NCI-H1436 (cell line): ENCODE results near the gene ZCCHC3.
A peak's percentile ranks its signal among the peaks of the same experiment; 100 is the strongest.

Source experiments
- DNase-seq: peaks from one replicate; lab custom pipeline; 2025; lab: John Stamatoyannopoulos, UW

ZCCHC3 gene

DNA sequence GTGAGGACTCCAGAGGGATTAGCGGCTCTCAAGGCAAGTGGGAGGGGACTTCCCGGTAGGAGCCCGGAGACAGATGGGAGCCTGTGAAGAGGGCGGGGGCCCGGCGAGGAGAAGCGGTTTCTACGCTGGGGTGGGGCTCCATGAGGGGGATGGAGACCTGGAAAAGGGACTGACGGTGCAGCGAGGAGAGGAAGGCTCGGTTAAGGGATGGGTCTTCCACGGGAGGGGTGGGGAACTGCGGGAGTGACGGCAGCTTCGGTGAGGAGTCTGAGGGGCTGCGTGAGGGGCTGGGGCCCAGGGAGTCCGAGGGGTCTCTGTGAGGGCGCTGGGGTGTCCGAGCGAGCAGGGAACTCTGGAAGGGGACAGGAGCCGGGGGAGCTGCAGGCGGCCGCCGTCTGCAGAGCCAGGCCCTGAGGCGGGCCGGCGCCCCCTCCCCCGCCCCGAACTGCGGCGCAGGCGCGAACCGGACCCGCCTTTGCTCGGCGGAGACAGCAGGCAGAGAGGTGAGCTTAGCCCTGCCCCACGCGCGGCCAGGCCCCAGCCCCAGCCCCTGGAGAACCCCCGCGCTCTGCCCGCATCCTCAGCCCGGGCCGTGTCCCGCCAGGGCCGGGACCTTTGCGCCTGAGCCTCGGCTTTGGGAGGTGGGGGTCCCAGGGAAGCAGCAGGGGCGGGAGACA, 49.4 kb downstream of the ZCCHC3 start, which contains the start of gene NRSN2:
Gene NRSN2, plus strand, starts transcription at position 472 of the 677 bp plus-strand sequence. CDS start 2,533 bp downstream, outside the sequence.
- DNase-seq = peak; percentile 37

DNA sequence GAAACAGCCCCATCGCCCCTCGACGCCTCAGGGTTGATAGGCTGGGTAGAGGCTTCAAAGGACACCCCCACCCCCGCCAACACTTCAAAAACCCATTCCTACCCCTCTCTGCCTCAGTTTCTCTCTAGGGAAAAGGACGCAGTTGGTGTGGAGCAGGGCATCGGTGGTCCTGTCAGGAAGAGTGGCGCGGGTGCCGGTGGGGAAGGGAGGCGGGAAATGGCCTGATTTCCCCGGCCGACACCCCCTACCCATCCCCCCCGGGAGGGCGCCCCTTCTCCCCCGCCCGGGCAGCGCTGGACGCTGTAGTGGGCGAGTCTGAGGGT, 49.9 kb downstream of the ZCCHC3 start:
- DNase-seq = no peak

DNA sequence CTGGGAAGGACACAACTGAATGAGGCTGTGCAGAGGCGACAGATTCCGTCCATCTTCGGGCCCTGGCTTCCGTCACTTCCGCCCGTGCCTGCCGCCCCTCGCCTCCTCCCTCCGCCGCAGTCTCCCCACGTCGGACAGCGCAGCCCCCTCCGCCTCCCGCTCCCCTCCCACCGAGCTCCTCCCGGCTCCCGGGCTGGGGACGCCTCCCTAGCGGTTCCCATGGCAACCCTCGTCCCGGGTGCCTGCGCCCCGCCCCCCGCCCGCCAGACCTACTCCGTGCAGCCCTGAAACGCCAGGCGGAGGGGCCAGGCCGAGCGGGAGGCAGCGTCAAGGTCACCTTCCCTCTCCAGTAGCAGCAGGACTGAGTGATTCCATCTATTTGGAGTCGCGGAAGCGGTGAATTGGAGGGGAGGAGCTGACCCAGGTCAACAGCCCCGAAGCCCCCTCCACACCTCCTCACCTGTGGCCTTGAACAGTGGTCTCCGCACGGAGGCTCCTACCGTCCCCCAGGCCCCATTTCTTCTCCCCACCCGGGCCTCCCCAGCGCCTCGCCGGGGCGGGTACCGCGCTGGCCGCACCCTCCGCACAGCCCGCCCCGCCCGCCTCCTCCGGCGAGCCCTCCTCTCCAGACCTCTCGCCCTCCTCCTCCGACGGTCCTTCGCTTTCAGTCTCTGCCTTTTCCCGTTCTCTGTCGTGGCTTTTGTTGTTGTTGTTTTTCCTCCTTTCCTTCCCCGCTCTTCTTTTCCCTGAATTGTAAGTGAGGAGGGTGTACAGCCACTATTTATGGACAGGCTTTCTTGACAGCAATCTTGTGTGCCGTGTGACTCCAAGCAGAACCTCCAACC, 50.5 kb downstream of the ZCCHC3 start:
- peak; percentile 93 for DNase-seq

DNA sequence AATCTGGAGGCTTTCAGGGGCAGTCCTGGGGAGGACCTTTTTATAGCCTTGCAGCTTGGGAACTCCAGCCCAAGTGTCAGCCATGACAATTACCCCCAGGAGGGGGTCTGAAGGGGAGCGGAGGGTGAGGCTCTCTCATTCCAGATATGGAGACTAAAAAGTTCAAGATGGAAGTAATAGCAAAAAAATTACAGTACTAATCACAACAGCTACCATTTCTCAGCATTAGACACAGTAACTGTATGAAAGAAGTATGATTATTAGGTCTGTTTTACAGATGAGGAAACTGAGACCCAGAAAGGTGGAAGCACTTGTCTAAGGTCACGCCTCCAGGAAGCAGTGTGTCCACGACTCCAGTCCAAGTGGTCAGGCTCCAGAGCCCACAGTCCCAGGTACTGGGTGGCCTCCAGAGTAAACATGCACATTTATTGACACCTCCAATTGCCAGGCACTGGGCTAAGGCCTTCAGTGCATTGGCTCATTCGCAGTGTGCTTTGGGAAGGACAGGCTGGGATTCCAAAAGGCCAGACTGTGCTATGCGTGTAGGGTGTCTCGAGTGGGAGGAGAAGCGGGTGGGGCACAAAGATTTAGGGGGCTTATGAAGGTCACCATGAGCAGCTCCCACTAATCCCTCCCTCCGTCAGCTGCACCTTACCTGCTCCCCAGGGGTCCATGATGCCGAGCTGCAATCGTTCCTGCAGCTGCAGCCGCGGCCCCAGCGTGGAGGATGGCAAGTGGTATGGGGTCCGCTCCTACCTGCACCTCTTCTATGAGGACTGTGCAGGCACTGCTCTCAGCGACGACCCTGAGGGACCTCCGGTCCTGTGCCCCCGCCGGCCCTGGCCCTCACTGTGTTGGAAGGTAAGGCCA, 51.8 kb downstream of the ZCCHC3 start:
- no peak for DNase-seq
